LHCN-M2 (cell line): Measurements from ENCODE around the gene SLC23A2. TPM values are rescaled to one million over a fixed set of nuclear protein-coding genes. Genes with fewer than 3 reads are reported as not detected.
A peak's percentile ranks its signal among the peaks of the same experiment; 100 is the strongest.
"Not testable (repeated sequence)": the region's sequence is repeated elsewhere in the genome, so short reads cannot be mapped to it uniquely, and the experiment has no call there.

Experiments used
- DNase-seq: peaks from one replicate; pipeline ENCODE4 v3.0.0-alpha.2; 2012; ENCODE audit warnings: low read depth
- polyA plus RNA-seq: library from polyadenylated mRNA; unstranded; fragments of >200 nt; gene quantifications from one replicate; pipeline ENCODE4 v1.2.1, GENCODE V29; 2012; ENCODE audit warnings: missing spikeins
- total RNA-seq: library from RNA; depleted of rRNA; stranded (reverse); fragments of >200 nt; gene quantifications from 2 replicates; pipeline ENCODE4 v1.2.3, GENCODE V29; 2014; rRNA removed

The SLC23A2 gene
- 12.4 and 14.6 TPM in 2 replicates for total RNA-seq
- polyA plus RNA-seq = 6.3 TPM

GRCh38 chr20:5001174-5002076, at the start of gene SLC23A2:
Gene SLC23A2, minus strand, starts transcription at chr20:5001510. Its CDS starts 68,948 bp downstream, at chr20:4932562.
- DNase-seq = no peak

- DNase-seq = no peak
These were observed 45.5 kb upstream of the SLC23A2 start for GRCh38 chr20:5046656-5047339.

GRCh38 chr20:5045906-5046305, 44.6 kb upstream of the SLC23A2 start:
- no peak for DNase-seq

GRCh38 chr20:5044075-5044620, 42.8 kb upstream of the SLC23A2 start:
- DNase-seq = no peak

- peak; percentile 80 for DNase-seq
These were observed 40.1 kb upstream of the SLC23A2 start for GRCh38 chr20:5041433-5041832.

- no peak for DNase-seq
These were observed 39.0 kb upstream of the SLC23A2 start for GRCh38 chr20:5040345-5040744.

- no peak for DNase-seq
These were observed 38.6 kb upstream of the SLC23A2 start for GRCh38 chr20:5039889-5040288.

GRCh38 chr20:5039255-5039657, 37.9 kb upstream of the SLC23A2 start:
- no peak for DNase-seq

- DNase-seq = no peak
These were observed 35.5 kb upstream of the SLC23A2 start for GRCh38 chr20:5036828-5037227.

- DNase-seq = not testable (repeated sequence)
These were observed 34.2 kb upstream of the SLC23A2 start for GRCh38 chr20:5035518-5035917.

- peak; percentile 49 for DNase-seq
These were observed 32.3 kb upstream of the SLC23A2 start for GRCh38 chr20:5033566-5033965.

GRCh38 chr20:5031701-5032100, 30.4 kb upstream of the SLC23A2 start:
- DNase-seq = not testable (repeated sequence)

GRCh38 chr20:5031206-5031557, 29.9 kb upstream of the SLC23A2 start:
- DNase-seq = no peak

GRCh38 chr20:5030348-5031205, 29.3 kb upstream of the SLC23A2 start:
- DNase-seq = no peak

GRCh38 chr20:5028258-5029059, 27.1 kb upstream of the SLC23A2 start:
- not testable (repeated sequence) for DNase-seq

GRCh38 chr20:5024982-5025381, 23.7 kb upstream of the SLC23A2 start:
- DNase-seq = peak; percentile 47

GRCh38 chr20:5024103-5024502, 22.8 kb upstream of the SLC23A2 start:
- DNase-seq = peak; percentile 70

- not testable (repeated sequence) for DNase-seq
These were observed 21.9 kb upstream of the SLC23A2 start for GRCh38 chr20:5023171-5023570.

- DNase-seq = no peak
These were observed 19.4 kb upstream of the SLC23A2 start for GRCh38 chr20:5020760-5021159.

- no peak for DNase-seq
These were observed 12.6 kb upstream of the SLC23A2 start for GRCh38 chr20:5013682-5014447.
